A549 (cell line): ENCODE data around the gene SMO. TPM values are rescaled to one million over a fixed set of nuclear protein-coding genes. Genes with fewer than 3 reads are reported as not detected.

Source experiments
- ATAC-seq, 2 experiments: fragments of 200-7000 bp in 1 of 2; fragments of >200 bp in 1 of 2; cut with Nextera tagmentation in 1 of 2; cut with Tn5 transposase in 1 of 2; 3 replicates each; pipeline versions ENCODE4 v1.8.0 to v1.9.1; 2018 to 2020; ENCODE audit warnings: mild to moderate bottlenecking in 1 of 2, moderate library complexity in 1 of 2
- CTCF ChIA-PET: fragments of 300-600 bp; sonication (Branson Sonifier 250); formaldehyde crosslinking; extraction: SDS; loops from one replicate; lab custom pipeline; 2021; ENCODE audit warnings: antibody characterized with exemption, inconsistent platforms; lab: Yijun Ruan, JAX
- POLR2A ChIA-PET: fragments of 350-600 bp; formaldehyde crosslinking; extraction: SDS; loops from one replicate; lab custom pipeline; 2021; ENCODE audit warnings: antibody characterized with exemption, inconsistent platforms; lab: Yijun Ruan, JAX
- DNase-seq, 2 experiments: peaks; one replicate each; pipeline versions ENCODE4 v3.0.0 to v3.0.0-alpha.2; 2011 to 2016; ENCODE audit warnings: low read depth in 1 of 2, low spot score in 1 of 2
- FAIRE-seq: peaks from 2 replicates; lab custom pipeline; 2011; peaks lifted over from hg19 to GRCh38; lab: Jason Lieb, UNC
- H3K27ac ChIP-seq, 2 experiments: fragments of >200 bp; sonication (Bioruptor Twin); formaldehyde crosslinking; 3 replicates each; pipeline ENCODE4 v1.5.1; 2016 to 2017
- H3K4me1 ChIP-seq: fragments of >200 bp; sonication (Bioruptor Twin); formaldehyde crosslinking; 3 replicates; pipeline ENCODE4 v1.6.1; 2016
- H3K4me2 ChIP-seq: fragments of >200 bp; sonication (Bioruptor Twin); formaldehyde crosslinking; 3 replicates; pipeline ENCODE4 v1.6.1; 2016
- H3K4me3 ChIP-seq: fragments of >200 bp; sonication (Bioruptor Twin); formaldehyde crosslinking; 3 replicates; pipeline ENCODE4 v1.5.1; 2016
- H3K9me3 ChIP-seq: fragments of >200 bp; sonication (Bioruptor Twin); formaldehyde crosslinking; 3 replicates; pipeline ENCODE4 v1.6.1; 2016
- BCL3 ChIP-seq: fragments of >200 bp; sonication (Bioruptor Twin); formaldehyde crosslinking; IDR thresholded peaks from 3 replicates; pipeline ENCODE4 v1.6.1; 2016
- BHLHE40 ChIP-seq: IDR thresholded peaks from 2 replicates; pipeline ENCODE4 v1.6.1; 2012; ENCODE audit warnings: low read depth, low read length, inconsistent platforms
- CEBPB ChIP-seq, 2 experiments: fragments of >200 bp in 1 of 2; sonication (Bioruptor Twin) in 1 of 2; formaldehyde crosslinking in 1 of 2; IDR thresholded peaks; 2 replicates each; pipeline ENCODE4 v1.6.1; 2012 to 2016
- CHD2 ChIP-seq: fragments of 150-350 bp; IDR thresholded peaks from 2 replicates; pipeline ENCODE4 v1.6.1; 2014; ENCODE audit warnings: low read length; ENCODE audit not compliant: partially characterized antibody
- EHF ChIP-seq: fragments of 250-450 bp; sonication (Bioruptor Pico); IDR thresholded peaks from 2 replicates; pipeline ENCODE4 v1.5.0; 2020; ENCODE audit warnings: mild to moderate bottlenecking
- EHMT2 ChIP-seq: fragments of 200-600 bp; sonication (generic); IDR thresholded peaks from 2 replicates; pipeline ENCODE4 v1.6.1; 2016; ENCODE audit warnings: antibody characterized with exemption, low read depth, mild to moderate bottlenecking, moderate library complexity
- EP300 ChIP-seq, 2 experiments: fragments of >200 bp; sonication (Bioruptor Twin); formaldehyde crosslinking; IDR thresholded peaks; 2 replicates in 1 of 2; 3 replicates in 1 of 2; pipeline ENCODE4 v1.6.1; 2016 to 2017
- ESRRA ChIP-seq: fragments of 150-350 bp; IDR thresholded peaks from 2 replicates; pipeline ENCODE4 v1.6.1; 2014; ENCODE audit warnings: mild to moderate bottlenecking, low read length, borderline replicate concordance
- FOSB ChIP-seq: fragments of 250-450 bp; sonication (Bioruptor Pico); IDR thresholded peaks from 2 replicates; pipeline ENCODE4 v1.5.0; 2020; ENCODE audit warnings: mild to moderate bottlenecking, moderate library complexity
- FOSL2 ChIP-seq, 2 experiments: fragments of 450-650 bp in 1 of 2; fragments of >200 bp in 1 of 2; sonication (Bioruptor Twin) in 1 of 2; formaldehyde crosslinking; IDR thresholded peaks; 2 replicates each; pipeline versions ENCODE4 v1.5.0 to v1.6.1; 2016 to 2020; ENCODE audit warnings: mild to moderate bottlenecking in 1 of 2, moderate library complexity in 1 of 2
- GATA3 ChIP-seq: IDR thresholded peaks from 2 replicates; pipeline ENCODE4 v1.6.1; 2012; ENCODE audit warnings: borderline replicate concordance
- HDAC2 ChIP-seq: fragments of 200-600 bp; sonication (generic); IDR thresholded peaks from 2 replicates; pipeline ENCODE4 v1.6.1; 2016
- HES2 ChIP-seq: fragments of >200 bp; sonication (Bioruptor Twin); formaldehyde crosslinking; IDR thresholded peaks from 2 replicates; pipeline ENCODE4 v1.6.1; 2016
- HOXB5 ChIP-seq: fragments of 250-450 bp; sonication (Bioruptor Pico); IDR thresholded peaks from 2 replicates; pipeline ENCODE4 v1.5.0; 2020; ENCODE audit warnings: mild to moderate bottlenecking, moderate library complexity
- JUN ChIP-seq, 2 experiments: fragments of >200 bp; sonication (Bioruptor Twin); formaldehyde crosslinking; IDR thresholded peaks; 2 replicates in 1 of 2; 3 replicates in 1 of 2; pipeline ENCODE4 v1.6.1; 2016 to 2017
- KDM5A ChIP-seq: fragments of 200-600 bp; sonication (generic); IDR thresholded peaks from 2 replicates; pipeline ENCODE4 v1.6.1; 2016; ENCODE audit warnings: antibody characterized with exemption, mild to moderate bottlenecking
- NR3C1 ChIP-seq: fragments of >200 bp; sonication (Bioruptor Twin); formaldehyde crosslinking; IDR thresholded peaks from 3 replicates; pipeline ENCODE4 v1.6.1; 2017
- PHF8 ChIP-seq: fragments of 200-600 bp; sonication (generic); IDR thresholded peaks from 2 replicates; pipeline ENCODE4 v1.6.1; 2016; ENCODE audit warnings: low read depth, mild to moderate bottlenecking, antibody characterized with exemption, moderate library complexity, borderline replicate concordance
- POLR2A ChIP-seq: IDR thresholded peaks from 2 replicates; pipeline ENCODE4 v1.6.1; 2012; ENCODE audit warnings: mild to moderate bottlenecking, low read length
- RARB ChIP-seq: fragments of 250-450 bp; sonication (Bioruptor Pico); IDR thresholded peaks from 2 replicates; pipeline ENCODE4 v1.8.0; 2021; ENCODE audit warnings: mild to moderate bottlenecking, moderate library complexity
- RCOR1 ChIP-seq: fragments of 150-350 bp; IDR thresholded peaks from 2 replicates; pipeline ENCODE4 v1.6.1; 2014; ENCODE audit warnings: antibody characterized with exemption, low read length, low read depth
- TFCP2L1 ChIP-seq: fragments of 250-450 bp; sonication (Bioruptor Pico); IDR thresholded peaks from 2 replicates; pipeline ENCODE4 v1.5.0; 2021; ENCODE audit warnings: mild to moderate bottlenecking
- TP53 ChIP-seq: fragments of 250-450 bp; sonication (Bioruptor Pico); IDR thresholded peaks from 2 replicates; pipeline ENCODE4 v1.5.0; 2021; ENCODE audit warnings: mild to moderate bottlenecking, moderate library complexity
- USF2 ChIP-seq: fragments of 450-650 bp; IDR thresholded peaks from 2 replicates; pipeline ENCODE4 v1.6.1; 2014; ENCODE audit warnings: antibody characterized with exemption
- ZC3H11A ChIP-seq: fragments of 450-650 bp; IDR thresholded peaks from 2 replicates; pipeline ENCODE4 v1.6.1; 2014; ENCODE audit warnings: antibody characterized with exemption, mild to moderate bottlenecking
- ZFP36 ChIP-seq: fragments of 450-650 bp; IDR thresholded peaks from 2 replicates; pipeline ENCODE4 v1.6.1; 2014; ENCODE audit warnings: borderline replicate concordance; ENCODE audit not compliant: partially characterized antibody
- ZNF302 ChIP-seq: fragments of 250-450 bp; sonication (Bioruptor Pico); IDR thresholded peaks from 2 replicates; pipeline ENCODE4 v1.9.0; 2021; ENCODE audit warnings: inconsistent platforms, mild to moderate bottlenecking, moderate library complexity
- WGBS: methylation state at CpG from one replicate; pipeline ENCODE4 v1.1.6; 2017; ENCODE audit errors: missing lambda C conversion rate; 5-methylcytosine and 5-hydroxymethylcytosine counted together
- polyA plus RNA-seq, 4 experiments: library from polyadenylated mRNA; depleted of rRNA in 3 of 4; stranded (reverse); fragments of >200 nt; fragmentation: RNase III in 1 of 4; extraction: RNeasy Plus Mini Kit Qiagen cat#74134 plus additional on column Dnase treatment in 1 of 4; gene quantifications; 2 replicates in 3 of 4; 3 replicates in 1 of 4; pipeline ENCODE4 v1.2.3, GENCODE V29; 2011 to 2017
- TF ChIP-seq, protein P1 (sequence below): fragments of 150-350 bp; IDR thresholded peaks from 2 replicates; pipeline ENCODE4 v1.6.1; 2014; ENCODE audit warnings: low read depth, mild to moderate bottlenecking, low read length
- TF ChIP-seq, protein P2 (sequence below): fragments of 200-600 bp; sonication (generic); IDR thresholded peaks from 2 replicates; pipeline ENCODE4 v1.6.1; 2016; ENCODE audit warnings: antibody characterized with exemption, mild to moderate bottlenecking, moderate library complexity
- TF ChIP-seq, protein P3 (sequence below): IDR thresholded peaks from 2 replicates; pipeline ENCODE4 v1.6.1; 2012

The SMO gene
- polyA plus RNA-seq, 2 of the 4 experiments (the other 2 are of a cell fraction): 11.8 to 18.3 TPM

GRCh38 chr7:129244220-129244619 lies 55.8 kb downstream of the SMO start:
- Histone ChIP-seq H3K4me2 (no peak overlapping the region), H3K9me3 (no peaks in the 10 kb centered on the region)
- FAIRE-seq (no peak), ATAC-seq (no peak)
- POLR2A ChIA-PET: no interaction called here
- TF ChIP-seq BCL3 (no peak), GATA3 (no peak), EP300 (IDR thresholded peaks at IDR 0.05) (no peak), CHD2 (no peak), EHF (CRISPR knock-in tag) (no peak), HES2 (no peak), ZC3H11A (no peak), ZNF302 (CRISPR knock-in tag) (no peak), FOSL2 (IDR thresholded peaks at IDR 0.05) (no peak), FOSL2 (CRISPR knock-in tag; IDR thresholded peaks at IDR 0.05) (no peak), CEBPB (IDR thresholded peaks at IDR 0.05) (no peak), FOSB (CRISPR knock-in tag) (no peak), RARB (CRISPR knock-in tag) (no peak), TP53 (CRISPR knock-in tag) (no peak), HDAC2 (no peak), KDM5A (no peak)
- TF ChIP-seq, protein P1, sequence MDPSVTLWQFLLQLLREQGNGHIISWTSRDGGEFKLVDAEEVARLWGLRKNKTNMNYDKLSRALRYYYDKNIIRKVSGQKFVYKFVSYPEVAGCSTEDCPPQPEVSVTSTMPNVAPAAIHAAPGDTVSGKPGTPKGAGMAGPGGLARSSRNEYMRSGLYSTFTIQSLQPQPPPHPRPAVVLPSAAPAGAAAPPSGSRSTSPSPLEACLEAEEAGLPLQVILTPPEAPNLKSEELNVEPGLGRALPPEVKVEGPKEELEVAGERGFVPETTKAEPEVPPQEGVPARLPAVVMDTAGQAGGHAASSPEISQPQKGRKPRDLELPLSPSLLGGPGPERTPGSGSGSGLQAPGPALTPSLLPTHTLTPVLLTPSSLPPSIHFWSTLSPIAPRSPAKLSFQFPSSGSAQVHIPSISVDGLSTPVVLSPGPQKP: no peak
- TF ChIP-seq, all 56 proteins: peak for 0
- WGBS: 94% methylated on average over 1 of the region's 1 CpG
- no peak for DNase-seq
- Histone ChIP-seq H3K4me3 (no peak overlapping the region), H3K27ac (no peak overlapping the region), H3K4me1 (no peaks in the 10 kb centered on the region)
- CTCF ChIA-PET: no interaction called here

DNA sequence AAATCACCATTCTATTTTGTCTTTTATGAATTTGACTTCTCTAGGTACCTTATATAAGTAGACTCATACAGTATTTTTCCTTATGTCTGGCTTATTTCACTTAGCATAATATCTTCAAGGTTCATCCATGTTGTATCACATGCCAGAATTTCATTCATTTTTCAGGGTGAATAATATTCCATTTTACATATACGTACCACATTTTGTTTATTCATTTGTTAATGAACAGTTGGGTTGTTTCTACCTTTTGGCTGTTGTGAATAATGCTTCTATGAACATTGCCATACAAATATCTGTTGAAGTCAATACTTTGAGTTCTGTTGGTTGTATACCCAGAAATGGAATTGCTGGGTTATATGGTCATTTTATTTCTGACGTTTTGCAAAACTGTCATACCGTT lies 57.1 kb downstream of the SMO start:
- no peak for ATAC-seq
- no peak overlapping the region for H3K4me3 ChIP-seq
- WGBS: 67% methylated on average over 3 of the region's 3 CpGs
- TF ChIP-seq TFCP2L1 (no peak), RCOR1 (no peak), HOXB5 (no peak), POLR2A (no peak), ZFP36 (no peak), BHLHE40 (no peak)
- TF ChIP-seq, all 56 proteins: peak for 0
- DNase-seq (no peak), FAIRE-seq (no peak)
- no peaks in the 10 kb centered on the region for H3K9me3 ChIP-seq
- CTCF ChIA-PET: no interaction called here
- no peak overlapping the region for H3K27ac ChIP-seq
- no peak overlapping the region for H3K4me2 ChIP-seq
- no peaks in the 10 kb centered on the region for H3K4me1 ChIP-seq
- POLR2A ChIA-PET: no interaction called here

DNA sequence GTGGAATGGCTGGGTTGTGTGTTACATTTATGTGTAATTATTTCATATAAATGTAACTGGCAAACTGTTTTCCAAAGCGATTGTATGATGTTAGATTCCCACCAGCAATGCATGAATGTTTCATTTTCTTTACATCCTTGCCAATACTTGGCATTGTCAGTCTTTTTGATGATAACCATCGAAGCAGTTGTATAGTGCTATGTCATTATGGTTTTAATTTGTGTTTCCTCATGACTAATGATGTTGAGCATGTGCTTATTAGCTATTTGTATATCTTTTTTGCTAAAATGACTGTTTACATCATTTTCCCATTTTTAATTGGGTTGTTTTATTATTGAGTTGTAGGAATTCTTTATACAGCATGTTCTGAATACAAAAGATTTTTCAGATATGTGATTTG lies 58.7 kb downstream of the SMO start:
- H3K4me3 ChIP-seq: no peak overlapping the region
- ChIA-PET POLR2A (no interaction called here), CTCF (interaction anchor here (0.6 to 2.8 kb wide), 11 partner anchors 9 to 148 kb away, joined by 3 to 11 read pairs (median 3); no protein-coding TSS in a partner anchor)
- H3K27ac ChIP-seq: no peak overlapping the region
- no peaks in the 10 kb centered on the region for H3K4me1 ChIP-seq
- DNase-seq (no peak), FAIRE-seq (no peak), ATAC-seq (no peak)
- no peaks in the 10 kb centered on the region for H3K9me3 ChIP-seq
- no peak overlapping the region for H3K4me2 ChIP-seq
- WGBS: 84% methylated on average over 2 of the region's 2 CpGs
- no peak for TF ChIP-seq JUN (IDR thresholded peaks at IDR 0.05)
- TF ChIP-seq RARB (CRISPR knock-in tag): no peak
- no peak for TF ChIP-seq USF2
- TF ChIP-seq EHMT2: no peak
- TF ChIP-seq PHF8: no peak
- TF ChIP-seq, protein P2, sequence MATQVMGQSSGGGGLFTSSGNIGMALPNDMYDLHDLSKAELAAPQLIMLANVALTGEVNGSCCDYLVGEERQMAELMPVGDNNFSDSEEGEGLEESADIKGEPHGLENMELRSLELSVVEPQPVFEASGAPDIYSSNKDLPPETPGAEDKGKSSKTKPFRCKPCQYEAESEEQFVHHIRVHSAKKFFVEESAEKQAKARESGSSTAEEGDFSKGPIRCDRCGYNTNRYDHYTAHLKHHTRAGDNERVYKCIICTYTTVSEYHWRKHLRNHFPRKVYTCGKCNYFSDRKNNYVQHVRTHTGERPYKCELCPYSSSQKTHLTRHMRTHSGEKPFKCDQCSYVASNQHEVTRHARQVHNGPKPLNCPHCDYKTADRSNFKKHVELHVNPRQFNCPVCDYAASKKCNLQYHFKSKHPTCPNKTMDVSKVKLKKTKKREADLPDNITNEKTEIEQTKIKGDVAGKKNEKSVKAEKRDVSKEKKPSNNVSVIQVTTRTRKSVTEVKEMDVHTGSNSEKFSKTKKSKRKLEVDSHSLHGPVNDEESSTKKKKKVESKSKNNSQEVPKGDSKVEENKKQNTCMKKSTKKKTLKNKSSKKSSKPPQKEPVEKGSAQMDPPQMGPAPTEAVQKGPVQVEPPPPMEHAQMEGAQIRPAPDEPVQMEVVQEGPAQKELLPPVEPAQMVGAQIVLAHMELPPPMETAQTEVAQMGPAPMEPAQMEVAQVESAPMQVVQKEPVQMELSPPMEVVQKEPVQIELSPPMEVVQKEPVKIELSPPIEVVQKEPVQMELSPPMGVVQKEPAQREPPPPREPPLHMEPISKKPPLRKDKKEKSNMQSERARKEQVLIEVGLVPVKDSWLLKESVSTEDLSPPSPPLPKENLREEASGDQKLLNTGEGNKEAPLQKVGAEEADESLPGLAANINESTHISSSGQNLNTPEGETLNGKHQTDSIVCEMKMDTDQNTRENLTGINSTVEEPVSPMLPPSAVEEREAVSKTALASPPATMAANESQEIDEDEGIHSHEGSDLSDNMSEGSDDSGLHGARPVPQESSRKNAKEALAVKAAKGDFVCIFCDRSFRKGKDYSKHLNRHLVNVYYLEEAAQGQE: no peak
- no peak for TF ChIP-seq NR3C1
- no peak for TF ChIP-seq GATA3
- TF ChIP-seq, protein P3, sequence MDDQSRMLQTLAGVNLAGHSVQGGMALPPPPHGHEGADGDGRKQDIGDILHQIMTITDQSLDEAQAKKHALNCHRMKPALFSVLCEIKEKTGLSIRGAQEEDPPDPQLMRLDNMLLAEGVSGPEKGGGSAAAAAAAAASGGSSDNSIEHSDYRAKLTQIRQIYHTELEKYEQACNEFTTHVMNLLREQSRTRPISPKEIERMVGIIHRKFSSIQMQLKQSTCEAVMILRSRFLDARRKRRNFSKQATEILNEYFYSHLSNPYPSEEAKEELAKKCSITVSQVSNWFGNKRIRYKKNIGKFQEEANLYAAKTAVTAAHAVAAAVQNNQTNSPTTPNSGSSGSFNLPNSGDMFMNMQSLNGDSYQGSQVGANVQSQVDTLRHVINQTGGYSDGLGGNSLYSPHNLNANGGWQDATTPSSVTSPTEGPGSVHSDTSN: no peak
- no peak for TF ChIP-seq ESRRA
